Lung (tissue), 12 donors: ENCODE measurements around the gene DAGLA. TPM values are rescaled to one million over a fixed set of nuclear protein-coding genes. Genes with fewer than 3 reads are reported as not detected.

ENCODE experiments used
- ATAC-seq: fragments of 200-7000 bp; cut with Tn5 transposase; one replicate; pipeline ENCODE4 v1.9.1; 2020; ENCODE audit warnings: moderate number of reproducible peaks; ENCODE audit not compliant: insufficient read depth, low FRiP score
- DNase-seq, 3 donors: peaks; one replicate each; pipeline ENCODE4 v3.0.0-alpha.2; 2013 to 2017
- H3K27ac ChIP-seq, 2 donors: one replicate each; pipeline ENCODE4 v1.5.1; 2013; ENCODE audit warnings: mild to moderate bottlenecking in 2 of 2, moderate library complexity in 2 of 2, control low read depth in 1 of 2, inconsistent platforms in 1 of 2, low read depth in 1 of 2, low read length in 1 of 2
- H3K27me3 ChIP-seq, 3 donors: one replicate each; pipeline ENCODE4 v1.5.1; 2013; ENCODE audit warnings: low read length in 2 of 3; ENCODE audit not compliant: control insufficient read depth in 3 of 3, insufficient read depth in 3 of 3
- H3K36me3 ChIP-seq, 4 donors: one replicate each; pipeline ENCODE4 v1.5.1; 2013; ENCODE audit warnings: low read length in 4 of 4, mild to moderate bottlenecking in 1 of 4, moderate library complexity in 1 of 4; ENCODE audit not compliant: control insufficient read depth in 4 of 4, insufficient read depth in 4 of 4
- H3K4me1 ChIP-seq, 5 donors: one replicate each; pipeline ENCODE4 v1.5.1; 2013; ENCODE audit warnings: low read length in 5 of 5, mild to moderate bottlenecking in 2 of 5, moderate library complexity in 1 of 5; ENCODE audit not compliant: control insufficient read depth in 5 of 5, insufficient read depth in 5 of 5
- H3K4me3 ChIP-seq: one replicate; pipeline ENCODE4 v1.5.1; 2013; ENCODE audit warnings: mild to moderate bottlenecking, control low read depth, moderate library complexity
- H3K9ac ChIP-seq, 2 donors: one replicate each; pipeline ENCODE4 v1.5.1; 2013; ENCODE audit warnings: low read length in 2 of 2, control low read depth in 1 of 2; ENCODE audit not compliant: insufficient read depth in 1 of 2
- H3K9me3 ChIP-seq, 4 donors: one replicate each; pipeline ENCODE4 v1.5.1; 2013; ENCODE audit warnings: low read length in 3 of 4, mild to moderate bottlenecking in 1 of 4, moderate library complexity in 1 of 4; ENCODE audit not compliant: control insufficient read depth in 4 of 4, insufficient read depth in 3 of 4
- WGBS, 2 donors: extraction: QIAGEN DNeasy Blood & Tissue Kit; methylation state at CpG; one replicate each; pipeline ENCODE4 v1.1.7; 2013; 5-methylcytosine and 5-hydroxymethylcytosine counted together
- polyA plus RNA-seq, 2 donors: library from polyadenylated mRNA; stranded (reverse); fragments of 200-250 nt; gene quantifications; one replicate each; pipeline ENCODE4 v1.2.1, GENCODE V29; 2013
- total RNA-seq, 2 donors: library from RNA; depleted of rRNA in 1 of 2; stranded (reverse); fragments of >200 nt in 1 of 2; gene quantifications; one replicate each; pipeline ENCODE4 v1.2.1, GENCODE V29; 2014 to 2021
- TF ChIP-seq, protein P1 (sequence below): IDR thresholded peaks from 2 replicates; pipeline ENCODE4 v1.5.1; 2012; ENCODE audit warnings: mild to moderate bottlenecking; ENCODE audit errors: control extremely low read depth, extremely low read depth
- donor health status: control.
- donor health status: control.
- donor health status: Bipolar disorder and iron deficiency.
- donor health status: healthy.
- donor health status: DM: yes; HTN: yes; CAD: no.

Gene DAGLA
- total and polyA plus RNA-seq, 4 donors: 1.5 to 7.5 (median 2.9) TPM

DNA sequence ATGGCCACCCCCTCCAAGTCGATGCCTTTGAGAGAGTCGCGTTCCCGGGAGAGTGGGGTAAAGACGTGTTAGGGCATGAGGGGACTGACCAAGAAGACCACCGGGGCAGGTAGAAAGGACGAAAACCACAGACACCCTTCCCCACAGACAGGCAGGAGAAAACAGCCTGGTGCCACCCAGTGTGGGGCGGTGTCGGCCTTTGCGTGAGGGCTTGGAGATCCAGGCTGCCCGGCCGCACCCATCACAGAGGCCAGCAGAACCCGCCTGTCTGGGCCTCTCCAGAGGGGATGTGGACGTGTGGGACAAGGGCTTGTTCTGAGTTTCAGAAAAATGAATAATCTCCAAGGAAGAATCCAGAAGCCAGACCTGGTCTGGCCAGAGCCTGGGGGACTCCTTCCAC is 30.8 kb downstream of the DAGLA start:
- H3K9ac ChIP-seq: no peak overlapping the region
- no peak overlapping the region for H3K4me3 ChIP-seq
- H3K27ac ChIP-seq: no peak overlapping the region
- TF ChIP-seq, protein P1, sequence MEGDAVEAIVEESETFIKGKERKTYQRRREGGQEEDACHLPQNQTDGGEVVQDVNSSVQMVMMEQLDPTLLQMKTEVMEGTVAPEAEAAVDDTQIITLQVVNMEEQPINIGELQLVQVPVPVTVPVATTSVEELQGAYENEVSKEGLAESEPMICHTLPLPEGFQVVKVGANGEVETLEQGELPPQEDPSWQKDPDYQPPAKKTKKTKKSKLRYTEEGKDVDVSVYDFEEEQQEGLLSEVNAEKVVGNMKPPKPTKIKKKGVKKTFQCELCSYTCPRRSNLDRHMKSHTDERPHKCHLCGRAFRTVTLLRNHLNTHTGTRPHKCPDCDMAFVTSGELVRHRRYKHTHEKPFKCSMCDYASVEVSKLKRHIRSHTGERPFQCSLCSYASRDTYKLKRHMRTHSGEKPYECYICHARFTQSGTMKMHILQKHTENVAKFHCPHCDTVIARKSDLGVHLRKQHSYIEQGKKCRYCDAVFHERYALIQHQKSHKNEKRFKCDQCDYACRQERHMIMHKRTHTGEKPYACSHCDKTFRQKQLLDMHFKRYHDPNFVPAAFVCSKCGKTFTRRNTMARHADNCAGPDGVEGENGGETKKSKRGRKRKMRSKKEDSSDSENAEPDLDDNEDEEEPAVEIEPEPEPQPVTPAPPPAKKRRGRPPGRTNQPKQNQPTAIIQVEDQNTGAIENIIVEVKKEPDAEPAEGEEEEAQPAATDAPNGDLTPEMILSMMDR: no peak
- ATAC-seq (no peak), DNase-seq (no peak)
- no peaks in the 10 kb centered on the region for H3K27me3 ChIP-seq
- H3K36me3 ChIP-seq: no peaks in the 10 kb centered on the region
- WGBS, 2 donors: 90 to 94% methylated on average over 14 of the region's 14 CpGs
- no peaks in the 10 kb centered on the region for H3K9me3 ChIP-seq
- no peaks in the 10 kb centered on the region for H3K4me1 ChIP-seq

- TF ChIP-seq, protein P1: no peak
- Histone ChIP-seq H3K4me1 (no peaks in the 10 kb centered on the region), H3K9me3 (no peaks in the 10 kb centered on the region), H3K27ac (no peak overlapping the region), H3K27me3 (no peaks in the 10 kb centered on the region), H3K36me3 (no peaks in the 10 kb centered on the region), H3K4me3 (no peak overlapping the region), H3K9ac (no peak overlapping the region)
- ATAC-seq (no peak), DNase-seq (no peak)
- 85 to 94% methylated on average over 6 of the region's 6 CpGs for WGBS, 2 donors
These were observed 31.3 kb downstream of the DAGLA start for GRCh38 chr11:61711498-61711897.

GRCh38 chr11:61712314-61712713 is 32.1 kb downstream of the DAGLA start:
- Histone ChIP-seq H3K27me3 (no peaks in the 10 kb centered on the region), H3K4me3 (no peak overlapping the region), H3K36me3 (no peaks in the 10 kb centered on the region), H3K27ac (no peak overlapping the region), H3K9ac (no peak overlapping the region), H3K9me3 (no peaks in the 10 kb centered on the region), H3K4me1 (no peaks in the 10 kb centered on the region)
- TF ChIP-seq, protein P1: no peak
- 90 to 93% methylated on average over 12 of the region's 12 CpGs for WGBS, 2 donors
- ATAC-seq (no peak), DNase-seq (no peak)

DNA sequence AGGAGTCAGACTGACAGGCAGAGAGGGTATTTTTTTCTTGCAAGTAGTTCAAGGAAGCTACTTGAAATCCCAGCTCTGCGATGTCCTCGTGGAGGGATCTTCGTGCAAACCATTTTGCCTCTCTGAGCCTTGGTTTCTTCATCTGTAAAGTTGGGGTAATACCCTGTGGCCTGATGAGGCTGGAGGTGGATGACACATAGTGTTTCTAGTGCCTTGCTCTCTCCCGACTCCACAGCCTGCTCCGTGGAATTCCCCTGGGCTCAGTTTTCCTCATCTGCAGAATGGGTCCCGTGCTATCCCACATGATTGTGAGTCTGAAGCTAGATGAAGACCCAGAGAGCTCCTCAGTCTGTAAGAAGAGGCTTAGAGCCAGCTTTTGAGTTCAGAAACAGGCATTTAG is 32.7 kb downstream of the DAGLA start:
- Histone ChIP-seq H3K4me1 (peaks cover 0 to 4% (median 0%) of the 10 kb centered on the region in 5 donors), H3K9ac (no peak overlapping the region), H3K27me3 (no peaks in the 10 kb centered on the region), H3K9me3 (no peaks in the 10 kb centered on the region), H3K36me3 (no peaks in the 10 kb centered on the region), H3K27ac (no peak overlapping the region), H3K4me3 (no peak overlapping the region)
- DNase-seq (no peak), ATAC-seq (no peak)
- 90 to 91% methylated on average over 6 of the region's 6 CpGs for WGBS, 2 donors
- TF ChIP-seq, protein P1: no peak
